ENCODE measurements around the gene ZNF221. TPM values are rescaled to one million over a fixed set of nuclear protein-coding genes. Genes with fewer than 3 reads are reported as not detected.
"Not testable (repeated sequence)": the region's sequence is repeated elsewhere in the genome, so short reads cannot be mapped to it uniquely, and the experiment has no call there.

Gene ZNF221
- total and polyA plus RNA-seq, 10 of the 15 experiments (the other 5 are each of a cell fraction or from before 2014, with no cell fraction given) = 0.15 to 1.7 (median 0.45) TPM; not detected in 1

DNA sequence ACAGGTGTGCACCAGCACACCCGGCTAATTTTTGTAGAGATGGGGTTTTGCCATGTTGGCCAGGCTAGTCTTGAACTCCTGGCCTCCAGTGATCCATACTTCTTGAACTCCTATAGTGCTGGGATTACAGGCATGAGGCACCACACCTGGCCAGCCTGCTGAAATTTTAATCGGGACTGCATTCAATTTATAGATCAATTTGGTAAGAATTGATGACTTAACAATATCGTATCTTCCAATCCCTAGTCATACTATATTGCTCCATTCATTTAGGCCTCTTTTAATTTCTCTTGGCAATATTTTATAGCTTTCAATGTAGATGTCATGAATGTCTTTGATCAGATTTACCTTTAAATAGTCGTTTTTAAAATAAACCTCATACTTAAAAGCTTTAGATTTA, 10.3 kb upstream of the ZNF221 start:
- CTCF ChIA-PET = no interaction called here

DNA sequence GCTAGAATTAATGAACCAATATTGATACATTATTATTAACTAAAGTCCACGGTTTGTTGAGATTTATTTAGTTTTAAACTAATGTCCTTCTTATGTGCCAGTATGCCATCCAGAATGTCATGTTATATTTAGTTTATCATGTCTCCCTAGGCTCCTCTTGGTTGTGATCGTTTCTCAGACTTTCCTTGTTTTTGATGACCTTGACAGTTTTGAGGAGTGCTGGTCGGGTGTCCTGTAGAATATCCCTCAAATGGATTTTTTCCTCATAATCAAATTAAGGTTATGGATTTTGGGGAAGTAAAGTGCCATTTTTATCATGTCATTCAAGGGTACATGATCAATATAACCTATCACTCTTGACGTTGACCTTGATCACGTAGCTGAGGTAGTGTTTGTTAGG, 9.8 kb upstream of the ZNF221 start:
- Histone ChIP-seq H3K27ac (ENCODE audit: control insufficient read depth, insufficient read depth) (no peak overlapping the region), H3K4me1 (ENCODE audit: control insufficient read depth, insufficient read depth, low read length) (no peaks in the 10 kb centered on the region), H2AFZ (ENCODE audit: control insufficient read depth, low read depth, low read length) (no peak overlapping the region), H3K79me2 (ENCODE audit: control insufficient read depth, insufficient read depth, low read length) (no peaks in the 10 kb centered on the region), H3K4me2 (ENCODE audit: control insufficient read depth, insufficient read depth) (no peak overlapping the region), H3K27me3 (replicated peaks in 1 of 2; ENCODE audit: control insufficient read depth in 2 of 2, insufficient read depth in 2 of 2, low read length in 1 of 2) (no peaks in the 10 kb centered on the region), H3K9ac (ENCODE audit: control insufficient read depth, insufficient read depth, low read length) (no peak overlapping the region), H4K20me1 (ENCODE audit: control insufficient read depth, insufficient read depth) (no peaks in the 10 kb centered on the region), H3K9me3 (replicated peaks; ENCODE audit: control insufficient read depth, insufficient read depth, low read length) (peaks cover 2% of the 10 kb centered on the region; the same call in 1 of the 3 replicates), H3K4me3 (no peak overlapping the region), H3K36me3 (ENCODE audit: control insufficient read depth in 2 of 2, insufficient read depth in 2 of 2, low read length in 1 of 2) (no peaks in the 10 kb centered on the region)
- 18% methylated on average over 5 of the region's 5 CpGs for WGBS (ENCODE audit: insufficient coverage, insufficient replicate concordance, low lambda C conversion rate, missing lambda C conversion rate)
- POLR2A ChIA-PET = no interaction called here
- no TSS peak for BruUV-seq (replicated peaks)
- no peak for ATAC-seq
- DNase-seq (ENCODE audit: low read depth, low spot score) = no peak
- TF ChIP-seq HDAC2 (IDR thresholded peaks at IDR 0.05) (no peak), JUND (IDR thresholded peaks at IDR 0.05; ENCODE audit: low read depth, low read length) (no peak), TBL1XR1 (IDR thresholded peaks at IDR 0.05; ENCODE audit: low read depth, low read length) (no peak), EGR1 (IDR thresholded peaks at IDR 0.05; ENCODE audit: borderline replicate concordance in 1 of 2, low read depth in 2 of 2, low read length in 2 of 2) (no peak), IRF4 (IDR thresholded peaks at IDR 0.05; ENCODE audit: low read depth, low read length) (no peak), RBBP5 (conservative IDR thresholded peaks at IDR 0.05) (no peak), YBX1 (IDR thresholded peaks at IDR 0.05) (no peak), IKZF1 (conservative IDR thresholded peaks at IDR 0.05) (no peak), ZNF207 (IDR thresholded peaks at IDR 0.05; ENCODE audit: borderline replicate concordance) (no peak), HCFC1 (IDR thresholded peaks at IDR 0.05; ENCODE audit: low read length) (no peak), SPI1 (IDR thresholded peaks at IDR 0.05; ENCODE audit: borderline replicate concordance, insufficient read depth, low read depth, low read length) (no peak)
- TF ChIP-seq, protein P1, sequence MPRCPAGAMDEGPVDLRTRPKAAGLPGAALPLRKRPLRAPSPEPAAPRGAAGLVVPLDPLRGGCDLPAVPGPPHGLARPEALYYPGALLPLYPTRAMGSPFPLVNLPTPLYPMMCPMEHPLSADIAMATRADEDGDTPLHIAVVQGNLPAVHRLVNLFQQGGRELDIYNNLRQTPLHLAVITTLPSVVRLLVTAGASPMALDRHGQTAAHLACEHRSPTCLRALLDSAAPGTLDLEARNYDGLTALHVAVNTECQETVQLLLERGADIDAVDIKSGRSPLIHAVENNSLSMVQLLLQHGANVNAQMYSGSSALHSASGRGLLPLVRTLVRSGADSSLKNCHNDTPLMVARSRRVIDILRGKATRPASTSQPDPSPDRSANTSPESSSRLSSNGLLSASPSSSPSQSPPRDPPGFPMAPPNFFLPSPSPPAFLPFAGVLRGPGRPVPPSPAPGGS (IDR thresholded peaks at IDR 0.05; ENCODE audit: borderline replicate concordance, insufficient read depth, low read depth, low read length, poor library complexity, severe bottlenecking) = no peak
- intact Hi-C loops (cut with micrococcal nuclease; ENCODE audit: unreplicated experiment) = no loop called here
- in situ Hi-C loops (cut with MboI) = no loop called here
- FAIRE-seq = no peak
- RAD21 ChIA-PET (ENCODE audit: unreplicated experiment) = no interaction called here
- CTCF ChIA-PET = no interaction called here
- SMC1A ChIA-PET (ENCODE audit: uncharacterized antibody, unreplicated experiment) = interaction anchor here (1.0 kb wide), 1 partner anchor 32 kb away, joined by 3 read pairs; no protein-coding TSS in a partner anchor

More for the DNA sequence above, 10.3 kb upstream of the ZNF221 start:
- no peak overlapping the region for H3K4me2 ChIP-seq (ENCODE audit: control insufficient read depth, insufficient read depth)
- BruUV-seq (replicated peaks) = no TSS peak
- ChIA-PET RAD21 (ENCODE audit: unreplicated experiment) (no interaction called here), POLR2A (no interaction called here), SMC1A (ENCODE audit: uncharacterized antibody, unreplicated experiment) (no interaction called here)
- no peaks in the 10 kb centered on the region for H3K27me3 ChIP-seq (replicated peaks in 1 of 2; ENCODE audit: control insufficient read depth in 2 of 2, insufficient read depth in 2 of 2, low read length in 1 of 2)
- no peaks in the 10 kb centered on the region for H3K79me2 ChIP-seq (ENCODE audit: control insufficient read depth, insufficient read depth, low read length)
- ATAC-seq = no peak
- H3K9me3 ChIP-seq (replicated peaks; ENCODE audit: control insufficient read depth, insufficient read depth, low read length) = peaks cover 2% of the 10 kb centered on the region; the same call in 1 of the 3 replicates
- H3K4me1 ChIP-seq (ENCODE audit: control insufficient read depth, insufficient read depth, low read length) = no peaks in the 10 kb centered on the region
- no peak overlapping the region for H3K4me3 ChIP-seq
- no peak overlapping the region for H3K9ac ChIP-seq (ENCODE audit: control insufficient read depth, insufficient read depth, low read length)
- no peak for TF ChIP-seq LARP7 (IDR thresholded peaks at IDR 0.05)
- no peak overlapping the region for H3K27ac ChIP-seq (ENCODE audit: control insufficient read depth, insufficient read depth)
- no peak for DNase-seq (ENCODE audit: low read depth, low spot score)
- WGBS (ENCODE audit: insufficient coverage, insufficient replicate concordance, low lambda C conversion rate, missing lambda C conversion rate) = 22% methylated on average over 4 of the region's 4 CpGs
- intact Hi-C loops (cut with micrococcal nuclease; ENCODE audit: unreplicated experiment) = no loop called here
- in situ Hi-C loops (cut with MboI) = no loop called here
- no peak for FAIRE-seq
- H2AFZ ChIP-seq (ENCODE audit: control insufficient read depth, low read depth, low read length) = no peak overlapping the region
- H4K20me1 ChIP-seq (ENCODE audit: control insufficient read depth, insufficient read depth) = no peaks in the 10 kb centered on the region
- H3K36me3 ChIP-seq (ENCODE audit: control insufficient read depth in 2 of 2, insufficient read depth in 2 of 2, low read length in 1 of 2) = no peaks in the 10 kb centered on the region

DNA sequence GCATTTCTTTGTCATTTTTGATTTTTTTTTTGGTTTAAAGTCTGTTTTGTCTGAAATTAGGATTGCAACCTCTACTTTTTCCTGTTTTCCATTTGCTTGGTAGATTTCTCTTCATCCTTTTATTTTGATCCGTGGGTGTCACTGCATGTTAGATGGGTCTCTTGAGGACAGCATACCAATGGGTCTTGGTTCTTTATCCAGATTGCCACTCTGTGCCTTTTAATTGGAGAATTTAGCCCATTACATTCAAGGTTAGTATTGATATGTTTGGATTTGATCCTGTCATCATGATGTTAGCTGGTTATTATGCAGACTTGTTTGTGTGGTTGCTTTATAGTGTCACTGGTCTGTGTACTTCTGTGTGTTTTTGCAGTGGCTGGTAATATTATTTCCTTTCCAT, 3.6 kb upstream of the ZNF221 start:
- ATAC-seq; H3K27me3 ChIP-seq (replicated peaks in 1 of 2; ENCODE audit: control insufficient read depth in 2 of 2, insufficient read depth in 2 of 2, low read length in 1 of 2); H3K9ac ChIP-seq (ENCODE audit: control insufficient read depth, insufficient read depth, low read length); intact Hi-C loops (cut with micrococcal nuclease; ENCODE audit: unreplicated experiment); RAD21 ChIA-PET (ENCODE audit: unreplicated experiment); in situ Hi-C loops (cut with MboI); BruUV-seq (replicated peaks); H3K9me3 ChIP-seq (replicated peaks; ENCODE audit: control insufficient read depth, insufficient read depth, low read length); H3K79me2 ChIP-seq (ENCODE audit: control insufficient read depth, insufficient read depth, low read length); H3K4me1 ChIP-seq (ENCODE audit: control insufficient read depth, insufficient read depth, low read length); DNase-seq (ENCODE audit: low read depth, low spot score); H3K27ac ChIP-seq (ENCODE audit: control insufficient read depth, insufficient read depth); H3K4me3 ChIP-seq; H3K4me2 ChIP-seq (ENCODE audit: control insufficient read depth, insufficient read depth); SMC1A ChIA-PET (ENCODE audit: uncharacterized antibody, unreplicated experiment); H3K36me3 ChIP-seq (ENCODE audit: control insufficient read depth in 2 of 2, insufficient read depth in 2 of 2, low read length in 1 of 2); H2AFZ ChIP-seq (ENCODE audit: control insufficient read depth, low read depth, low read length); FAIRE-seq; H4K20me1 ChIP-seq (ENCODE audit: control insufficient read depth, insufficient read depth); CTCF ChIA-PET: not testable (repeated sequence)
- POLR2A ChIA-PET = interaction anchor here (0.5 kb wide), 1 partner anchor 47 kb away, joined by 6 read pairs; no protein-coding TSS in a partner anchor
- 0% methylated on average over 1 of the region's 1 CpG for WGBS (ENCODE audit: insufficient coverage, insufficient replicate concordance, low lambda C conversion rate, missing lambda C conversion rate)

All from GM12878 (cell line).